SK-N-SH treated with all-trans-retinoic acid at 6 μM for 48 hours (cell line): ENCODE data around the gene SYDE1.

Experiments
- CSDC2 ChIP-seq: fragments of 250-450 bp; sonication (Bioruptor Pico); IDR thresholded peaks from 2 replicates; pipeline ENCODE4 v1.5.0; 2020; ENCODE audit warnings: mild to moderate bottlenecking, moderate library complexity
- CSRNP3 ChIP-seq: fragments of 250-450 bp; sonication (Bioruptor Pico); IDR thresholded peaks from 2 replicates; pipeline ENCODE4 v1.5.1; 2021; ENCODE audit warnings: mild to moderate bottlenecking, moderate library complexity
- ESRRG ChIP-seq: fragments of 250-450 bp; sonication (Bioruptor Pico); IDR thresholded peaks from 2 replicates; pipeline ENCODE4 v1.6.1; 2021; ENCODE audit warnings: mild to moderate bottlenecking

DNA sequence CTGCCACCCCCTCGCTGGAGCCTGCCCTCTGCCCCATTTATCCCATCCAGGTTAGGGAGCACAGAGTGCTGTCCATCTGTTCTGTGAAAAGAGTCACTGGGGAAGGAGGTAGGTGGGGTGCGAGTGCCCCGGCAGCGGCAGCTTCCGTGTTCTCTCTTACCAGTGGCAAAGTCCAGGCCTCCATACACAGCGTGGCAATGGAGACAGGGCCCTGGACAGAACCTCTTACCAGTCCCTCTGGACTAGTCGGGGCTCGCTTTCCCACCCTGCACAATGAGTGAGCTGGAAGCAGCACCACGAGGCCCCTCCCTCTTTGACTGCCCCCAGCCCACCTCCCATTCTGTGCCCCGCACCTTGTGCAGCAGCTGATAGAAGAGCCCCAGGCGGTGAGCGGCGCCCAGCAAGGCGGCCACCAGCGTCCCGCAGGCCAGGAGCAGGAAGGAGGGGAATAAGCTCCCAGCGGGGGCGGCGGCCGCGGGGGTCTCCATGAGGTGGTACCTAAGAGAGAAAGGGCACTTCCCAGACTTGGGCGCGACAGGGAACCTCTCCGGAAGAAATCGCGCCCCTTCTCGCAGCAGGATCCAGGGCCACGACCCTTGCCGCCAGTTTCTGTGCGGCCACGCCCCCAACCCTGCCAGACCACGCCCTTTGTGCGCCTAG is 17.5 kb downstream of the SYDE1 start:
- TF ChIP-seq ESRRG (CRISPR knock-in tag) (no peak), CSRNP3 (CRISPR knock-in tag) (no peak), CSDC2 (CRISPR knock-in tag) (no peak)
